Motor neuron (in vitro differentiated cells): Measurements from ENCODE around the gene UACA. TPM values are rescaled to one million over a fixed set of nuclear protein-coding genes. Genes with fewer than 3 reads are reported as not detected.
"Not testable (repeated sequence)": the region's sequence is repeated elsewhere in the genome, so short reads cannot be mapped to it uniquely, and the experiment has no call there.

Experiments
- ATAC-seq, 8 experiments: fragments of 200-7000 bp; cut with Tn5 transposase; replicated peaks in 6 of 8; 2 replicates each; pipeline ENCODE4 v1.8.0; 2021; ENCODE audit warnings: mild to moderate bottlenecking in 8 of 8, moderate library complexity in 8 of 8
- H3K27ac ChIP-seq, 2 donors: fragments of 250-450 bp; sonication (Bioruptor Pico); 2 replicates each; pipeline ENCODE4 v1.9.0; 2021; ENCODE audit warnings: antibody characterized with exemption in 2 of 2, mild to moderate bottlenecking in 2 of 2, moderate library complexity in 1 of 2
- H3K4me1 ChIP-seq, 2 donors: fragments of 250-450 bp; sonication (Bioruptor Pico); replicated peaks in 1 of 2; 2 replicates each; pipeline ENCODE4 v1.6.1; 2021; ENCODE audit warnings: antibody characterized with exemption in 2 of 2, mild to moderate bottlenecking in 2 of 2, moderate library complexity in 1 of 2
- H3K4me3 ChIP-seq, 5 donors: fragments of 250-450 bp; sonication (Bioruptor Pico); 2 replicates each; pipeline ENCODE4 v1.9.0; 2021; ENCODE audit warnings: antibody characterized with exemption in 5 of 5, mild to moderate bottlenecking in 5 of 5, moderate library complexity in 4 of 5
- WGBS, 10 experiments: fragments of 450-650 bp; shearing (Covaris generic); methylation state at CpG; one replicate each; pipeline ENCODE4 v1.0.0; 2022; 5-methylcytosine and 5-hydroxymethylcytosine counted together
- in situ Hi-C, 9 experiments: fragments of 400-800 bp; cut with MboI; loops; one replicate each; pipeline ENCODE4 v1.15.0; 2021; ENCODE audit warnings: low sequenced_read_pairs in 9 of 9, low pct_unique_long_range_greater_than_20kb in 2 of 9; ENCODE audit not compliant: unreplicated experiment in 9 of 9
- total RNA-seq, 8 experiments: library from RNA; unstranded; fragments of 300-600 nt; gene quantifications; 2 replicates each; pipeline versions ENCODE4 v1.2.3 to v1.2.4, GENCODE V29; 2022

UACA gene
- total RNA-seq, 8 experiments from 2014 or later: 4.0 to 93.6 (median 15.6) TPM

GRCh38 chr15:70680817-70681216, 82.5 kb downstream of the UACA start:
- 53 to 86% (median 82%) methylated on average over 2 to 6 of the region's 6 CpGs; no CpG with 5 or more reads in 4 of the 10 experiments for WGBS, 10 experiments
- Histone ChIP-seq H3K4me3 (no peak overlapping the region), H3K27ac (no peak overlapping the region), H3K4me1 (no peaks in the 10 kb centered on the region)
- ATAC-seq: no peak
- in situ Hi-C loops: loop anchor here in 1 of 9 experiments (10.0 kb wide), 1 partner anchor 124 kb away; no protein-coding TSS in a partner anchor

GRCh38 chr15:70679919-70680231, 83.5 kb downstream of the UACA start:
- no peak overlapping the region for H3K4me3 ChIP-seq

GRCh38 chr15:70672081-70672480, 91.3 kb downstream of the UACA start:
- in situ Hi-C loops: no loop called here
- no peaks in the 10 kb centered on the region for H3K4me1 ChIP-seq

More at GRCh38 chr15:70679919-70680231, 83.5 kb downstream of the UACA start:
- no peaks in the 10 kb centered on the region for H3K4me1 ChIP-seq
- ATAC-seq: no peak
- H3K27ac ChIP-seq: no peak overlapping the region
- in situ Hi-C loops: loop anchor here in 1 of 9 experiments (10.0 kb wide), 1 partner anchor 125 kb away; no protein-coding TSS in a partner anchor

GRCh38 chr15:70670680-70671079, 92.7 kb downstream of the UACA start:
- Histone ChIP-seq H3K27ac (no peak overlapping the region), H3K4me3 (no peak overlapping the region), H3K4me1 (no peaks in the 10 kb centered on the region)
- ATAC-seq: no peak
- in situ Hi-C loops: no loop called here
- 83 to 100% (median 100%) methylated on average over 1 of the region's 1 CpG; no CpG with 5 or more reads in 4 of the 10 experiments for WGBS, 10 experiments

More at GRCh38 chr15:70672081-70672480, 91.3 kb downstream of the UACA start:
- ATAC-seq: no peak
- no peak overlapping the region for H3K4me3 ChIP-seq
- H3K27ac ChIP-seq: no peak overlapping the region

- H3K4me1 ChIP-seq: no peaks in the 10 kb centered on the region
- in situ Hi-C loops: no loop called here
- no peak overlapping the region for H3K4me3 ChIP-seq
- no peak for ATAC-seq
- H3K27ac ChIP-seq: no peak overlapping the region
- 67 to 100% (median 74%) methylated on average over 3 to 8 of the region's 8 CpGs; no CpG with 5 or more reads in 1 of the 10 experiments for WGBS, 10 experiments
These were observed 93.2 kb downstream of the UACA start for GRCh38 chr15:70669966-70670658.

GRCh38 chr15:70669006-70669602, 94.3 kb downstream of the UACA start:
- WGBS, 10 experiments: 45 to 96% (median 58%) methylated on average over 3 to 4 of the region's 4 CpGs; no CpG with 5 or more reads in 1 of the 10 experiments
- H3K4me3 ChIP-seq: no peak overlapping the region

GRCh38 chr15:70665599-70665998, 97.8 kb downstream of the UACA start:
- Histone ChIP-seq H3K4me3 (no peak overlapping the region), H3K27ac (no peak overlapping the region), H3K4me1 (no peaks in the 10 kb centered on the region)
- in situ Hi-C loops: no loop called here
- WGBS, 10 experiments: 93 to 100% (median 100%) methylated on average over 1 of the region's 1 CpG; no CpG with 5 or more reads in 3 of the 10 experiments
- no peak for ATAC-seq

More at GRCh38 chr15:70669006-70669602, 94.3 kb downstream of the UACA start:
- in situ Hi-C loops: no loop called here
- Histone ChIP-seq H3K27ac (no peak overlapping the region), H3K4me1 (no peaks in the 10 kb centered on the region)
- no peak for ATAC-seq

- H3K4me3 ChIP-seq: no peak overlapping the region
- no peaks in the 10 kb centered on the region for H3K4me1 ChIP-seq
- WGBS, 10 experiments: 80 to 100% (median 90%) methylated on average over 1 to 4 of the region's 4 CpGs; no CpG with 5 or more reads in 1 of the 10 experiments
- in situ Hi-C loops: no loop called here
- H3K27ac ChIP-seq: no peak overlapping the region
- no peak for ATAC-seq
These were observed 98.9 kb downstream of the UACA start for GRCh38 chr15:70664494-70664893.

GRCh38 chr15:70663069-70663468, 100.3 kb downstream of the UACA start:
- in situ Hi-C loops, H3K4me3 ChIP-seq, ATAC-seq, H3K4me1 ChIP-seq, H3K27ac ChIP-seq: not testable (repeated sequence)
- 100% methylated on average over 1 of the region's 3 CpGs; no CpG with 5 or more reads in 9 of the 10 experiments for WGBS, 10 experiments

- in situ Hi-C loops: no loop called here
- H3K27ac ChIP-seq: no peak overlapping the region
- 78 to 100% (median 100%) methylated on average over 1 to 3 of the region's 3 CpGs for WGBS, 10 experiments
- no peak for ATAC-seq
- no peak overlapping the region for H3K4me3 ChIP-seq
- H3K4me1 ChIP-seq: no peaks in the 10 kb centered on the region
These were observed 103.7 kb downstream of the UACA start for GRCh38 chr15:70659662-70660061.

- 75 to 100% (median 97%) methylated on average over 1 to 3 of the region's 3 CpGs for WGBS, 10 experiments
- in situ Hi-C loops: no loop called here
- ATAC-seq: no peak
- H3K27ac ChIP-seq: no peak overlapping the region
- no peaks in the 10 kb centered on the region for H3K4me1 ChIP-seq
- no peak overlapping the region for H3K4me3 ChIP-seq
These were observed 104.7 kb downstream of the UACA start for GRCh38 chr15:70658641-70659040.

- Histone ChIP-seq H3K4me3 (no peak overlapping the region), H3K4me1 (no peaks in the 10 kb centered on the region), H3K27ac (no peak overlapping the region)
- WGBS, 10 experiments: 78 to 97% (median 93%) methylated on average over 2 to 4 of the region's 4 CpGs
- no peak for ATAC-seq
- in situ Hi-C loops: no loop called here
These were observed 109.9 kb downstream of the UACA start for GRCh38 chr15:70653426-70653825.

GRCh38 chr15:70652341-70652740, 111.0 kb downstream of the UACA start:
- in situ Hi-C loops: no loop called here
- H3K4me3 ChIP-seq: no peak overlapping the region
- 50 to 100% (median 100%) methylated on average over 1 to 2 of the region's 2 CpGs; no CpG with 5 or more reads in 1 of the 10 experiments for whole genome bisulfite sequencing, 10 experiments
- no peak for ATAC-seq
- H3K4me1 ChIP-seq: no peaks in the 10 kb centered on the region
- no peak overlapping the region for H3K27ac ChIP-seq
